HAP-1 (cell line): ENCODE measurements around the gene DDX47.
"Not testable (repeated sequence)": the region's sequence is repeated elsewhere in the genome, so short reads cannot be mapped to it uniquely, and the experiment has no call there.

Experiments
- DNase-seq, 2 experiments: peaks; one replicate each; pipeline ENCODE4 v3.0.0-alpha.2; 2016 to 2020; ENCODE audit warnings: low spot score in 2 of 2
- H3K27me3 ChIP-seq: fragments of 250-450 bp; sonication (Bioruptor Pico); 2 replicates; pipeline ENCODE4 v1.5.1; 2020; ENCODE audit warnings: low read depth, mild to moderate bottlenecking, moderate library complexity
- H3K36me3 ChIP-seq: fragments of 250-450 bp; sonication (Bioruptor Pico); replicated peaks from 2 replicates; pipeline ENCODE4 v1.5.1; 2020; ENCODE audit warnings: mild to moderate bottlenecking
- H3K4me1 ChIP-seq: fragments of 250-450 bp; sonication (Bioruptor Pico); 2 replicates; pipeline ENCODE4 v1.5.1; 2020; ENCODE audit warnings: mild to moderate bottlenecking
- H3K4me3 ChIP-seq: fragments of 250-450 bp; sonication (Bioruptor Pico); 2 replicates; pipeline ENCODE4 v1.5.1; 2020; ENCODE audit warnings: mild to moderate bottlenecking, moderate library complexity
- H3K9me3 ChIP-seq: fragments of 250-450 bp; sonication (Bioruptor Pico); 2 replicates; pipeline ENCODE4 v1.5.1; 2020; ENCODE audit warnings: mild to moderate bottlenecking, moderate library complexity
- in situ Hi-C: fragments of 300-500 bp; cut with MboI; formaldehyde crosslinking; loops from 3 replicates; pipeline ENCODE4 v1.14.3; 2020; ENCODE audit warnings: low sequenced_read_pairs, inconsistent platforms, mixed read lengths

Gene DDX47

GRCh38 chr12:12804011-12804410 lies 9.1 kb upstream of the DDX47 start:
- Histone ChIP-seq H3K4me3 (no peak overlapping the region), H3K36me3 (no peaks in the 10 kb centered on the region), H3K9me3 (peaks cover 2% of the 10 kb centered on the region; the same call in 1 of the 2 replicates), H3K4me1 (no peaks in the 10 kb centered on the region), H3K27me3 (no peaks in the 10 kb centered on the region)
- no peak for DNase-seq
- in situ Hi-C loops = no loop called here

GRCh38 chr12:12804432-12804886 lies 8.7 kb upstream of the DDX47 start:
- Histone ChIP-seq H3K4me1 (no peaks in the 10 kb centered on the region), H3K36me3 (no peaks in the 10 kb centered on the region), H3K27me3 (no peaks in the 10 kb centered on the region), H3K4me3 (no peak overlapping the region), H3K9me3 (peaks cover 2% of the 10 kb centered on the region; the same call in 1 of the 2 replicates)
- DNase-seq = no peak
- in situ Hi-C loops = no loop called here

- Histone ChIP-seq H3K9me3 (no peaks in the 10 kb centered on the region), H3K4me3 (no peak overlapping the region), H3K36me3 (no peaks in the 10 kb centered on the region), H3K4me1 (no peaks in the 10 kb centered on the region), H3K27me3 (no peaks in the 10 kb centered on the region)
- DNase-seq = no peak
- in situ Hi-C loops = no loop called here
Measured at GRCh38 chr12:12806784-12807516, 6.2 kb upstream of the DDX47 start.

- H3K4me3 ChIP-seq, H3K9me3 ChIP-seq, H3K27me3 ChIP-seq, H3K4me1 ChIP-seq, in situ Hi-C loops, H3K36me3 ChIP-seq, DNase-seq: not testable (repeated sequence)
Measured at GRCh38 chr12:12807517-12807903, 5.6 kb upstream of the DDX47 start.

- Histone ChIP-seq H3K9me3 (no peaks in the 10 kb centered on the region), H3K4me1 (peaks cover 3% of the 10 kb centered on the region; the same call in 1 of the 2 replicates), H3K27me3 (no peaks in the 10 kb centered on the region), H3K4me3 (no peak overlapping the region), H3K36me3 (no peaks in the 10 kb centered on the region)
- DNase-seq = no peak
- in situ Hi-C loops = no loop called here
Measured at GRCh38 chr12:12807970-12808702, 5.0 kb upstream of the DDX47 start.

GRCh38 chr12:12810553-12811021 lies 2.6 kb upstream of the DDX47 start:
- Histone ChIP-seq H3K9me3 (no peaks in the 10 kb centered on the region), H3K4me1 (peaks cover 13% of the 10 kb centered on the region), H3K27me3 (no peaks in the 10 kb centered on the region), H3K4me3 (no peak overlapping the region), H3K36me3 (peaks cover 15% of the 10 kb centered on the region)
- in situ Hi-C loops = no loop called here
- DNase-seq = no peak

DNA sequence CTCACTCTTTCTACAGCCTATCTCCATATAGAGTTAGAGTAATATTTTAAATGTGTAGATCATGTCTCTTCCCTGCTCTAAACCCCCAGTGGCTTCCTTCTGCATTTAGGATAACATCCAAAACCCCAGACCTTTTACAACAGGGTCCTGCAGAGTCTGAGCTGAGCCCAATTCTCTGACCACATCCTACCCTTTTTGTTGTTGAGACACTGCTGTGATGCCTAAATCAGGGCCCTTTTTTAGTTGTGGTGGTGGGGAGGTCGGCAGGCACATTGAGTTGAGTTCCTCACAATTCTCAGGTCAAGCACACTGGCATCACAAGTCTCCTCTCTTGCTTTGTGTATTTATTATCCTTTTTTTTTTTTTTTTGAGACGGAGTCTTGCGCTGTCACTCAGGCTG lies 1.8 kb upstream of the DDX47 start:
- in situ Hi-C loops = no loop called here
- H3K4me1 ChIP-seq = peaks cover 17% of the 10 kb centered on the region
- H3K27me3 ChIP-seq = no peaks in the 10 kb centered on the region
- H3K4me3 ChIP-seq = no peak overlapping the region
- no peak for DNase-seq
- no peaks in the 10 kb centered on the region for H3K9me3 ChIP-seq
- peaks cover 21% of the 10 kb centered on the region for H3K36me3 ChIP-seq

DNA sequence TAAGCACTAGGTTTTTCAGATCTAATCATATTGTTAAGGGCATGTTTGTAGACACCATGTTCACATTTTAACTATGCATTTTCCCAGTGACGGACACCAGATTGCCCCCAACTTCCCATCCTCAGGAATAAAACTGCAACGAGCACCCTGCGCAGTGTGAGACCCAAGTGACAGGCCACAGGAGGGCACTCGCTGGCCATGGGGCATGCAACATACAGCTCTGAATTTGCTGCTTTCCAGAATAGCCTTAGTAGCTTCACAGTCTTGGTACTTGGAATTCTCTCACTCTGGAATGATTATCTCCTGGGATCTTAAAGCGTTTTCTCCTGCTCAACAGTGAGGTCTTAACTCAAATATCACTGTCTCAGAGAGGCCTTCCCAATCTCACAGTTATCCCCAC lies 972 bp upstream of the DDX47 start:
- H3K36me3 ChIP-seq = peaks cover 27% of the 10 kb centered on the region
- H3K4me1 ChIP-seq = peaks cover 17% of the 10 kb centered on the region
- in situ Hi-C loops = no loop called here
- no peaks in the 10 kb centered on the region for H3K27me3 ChIP-seq
- DNase-seq = no peak
- H3K9me3 ChIP-seq = no peaks in the 10 kb centered on the region
- no peak overlapping the region for H3K4me3 ChIP-seq

DNA sequence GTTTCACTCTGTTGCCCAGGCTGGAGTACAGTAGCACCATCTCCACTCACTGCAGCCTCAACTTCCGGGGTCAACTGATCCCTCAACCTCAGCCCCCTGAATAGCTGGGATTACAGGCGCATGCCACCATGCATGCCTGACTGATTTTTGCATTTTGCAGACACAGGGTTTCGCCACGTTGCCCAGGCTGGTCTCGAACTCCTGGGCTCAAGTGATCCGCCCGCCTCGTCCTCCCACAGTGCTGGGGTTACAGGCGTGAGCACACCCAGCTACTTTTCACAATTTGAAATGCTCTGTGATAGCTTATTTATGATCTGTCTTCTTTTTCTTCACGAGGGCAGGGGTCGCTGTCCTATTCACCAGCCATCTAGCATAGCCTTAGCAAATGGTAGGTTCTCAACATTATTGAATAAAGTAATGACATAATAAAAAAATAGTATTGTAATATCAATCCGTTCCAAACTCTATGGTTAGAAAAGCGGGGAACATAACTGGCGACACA lies 477 bp upstream of the DDX47 start:
- Histone ChIP-seq H3K36me3 (peaks cover 31% of the 10 kb centered on the region), H3K27me3 (no peaks in the 10 kb centered on the region), H3K4me3 (peak overlapping the region; percentile 58), H3K9me3 (no peaks in the 10 kb centered on the region), H3K4me1 (peaks cover 17% of the 10 kb centered on the region)
- in situ Hi-C loops = no loop called here
- DNase-seq = no peak

DNA sequence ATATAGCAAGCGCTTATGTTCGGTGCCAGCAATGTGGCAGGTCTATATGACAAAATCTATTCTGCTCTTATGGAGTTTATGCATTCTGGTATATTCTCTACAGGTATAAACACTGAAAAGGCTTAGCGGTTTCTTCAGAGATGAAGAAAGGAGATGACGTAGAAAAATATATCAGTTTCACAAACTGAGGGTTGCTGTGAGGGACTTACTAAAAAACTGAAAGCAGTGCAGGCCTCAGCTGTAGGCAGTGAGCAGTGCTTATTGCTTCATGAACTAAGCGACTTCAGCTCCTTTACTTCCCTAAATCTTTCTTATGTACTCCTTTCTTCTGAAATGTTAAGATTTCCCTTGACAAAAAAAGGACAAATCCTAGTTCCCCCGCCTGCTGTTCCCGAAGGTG lies 4.5 kb downstream of the DDX47 start:
- H3K9me3 ChIP-seq = no peaks in the 10 kb centered on the region
- DNase-seq = no peak
- peaks cover 17% of the 10 kb centered on the region for H3K4me1 ChIP-seq
- no peak overlapping the region for H3K4me3 ChIP-seq
- in situ Hi-C loops = no loop called here
- peaks cover 57% of the 10 kb centered on the region for H3K36me3 ChIP-seq
- no peaks in the 10 kb centered on the region for H3K27me3 ChIP-seq

DNA sequence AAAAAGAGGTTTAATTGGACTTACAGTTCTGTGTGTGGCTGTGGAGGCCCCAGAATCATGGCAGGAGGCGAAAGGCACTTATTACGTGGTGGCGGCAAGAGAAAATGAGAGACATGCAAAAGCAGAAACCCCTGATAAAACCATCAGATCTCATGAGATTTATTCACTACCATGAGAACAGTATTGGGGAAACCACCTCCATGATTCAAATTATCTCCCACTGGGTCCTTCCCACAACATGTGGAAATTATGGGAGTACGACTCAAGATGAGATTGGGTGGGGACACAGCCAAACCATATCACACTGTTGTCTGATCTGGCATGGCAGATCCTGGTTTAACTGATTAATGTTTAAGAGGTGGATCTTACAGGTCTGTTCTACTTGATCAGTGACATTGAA lies 5.6 kb downstream of the DDX47 start:
- Histone ChIP-seq H3K4me1 (peaks cover 13% of the 10 kb centered on the region), H3K36me3 (peaks cover 67% of the 10 kb centered on the region), H3K27me3 (no peaks in the 10 kb centered on the region), H3K4me3 (no peak overlapping the region), H3K9me3 (no peaks in the 10 kb centered on the region)
- no peak for DNase-seq
- in situ Hi-C loops = no loop called here

DNA sequence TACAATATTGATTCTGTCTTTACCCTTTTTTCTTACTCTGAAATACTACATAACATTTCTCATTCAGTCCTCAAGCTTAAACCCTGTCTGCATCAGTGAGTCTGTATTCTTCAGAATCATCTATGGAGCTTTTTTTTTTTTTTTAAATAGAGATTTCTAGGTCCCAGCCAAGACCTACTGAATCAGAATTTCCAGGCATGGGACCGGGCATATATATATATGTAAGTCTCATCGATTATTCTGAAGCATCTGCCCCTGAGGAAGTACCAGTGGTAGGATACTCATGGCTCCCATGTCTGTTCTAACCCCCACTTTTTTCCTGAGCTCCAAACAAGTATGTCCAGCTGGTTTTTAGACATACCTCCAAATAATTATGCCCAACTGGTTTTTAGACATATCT lies 6.1 kb downstream of the DDX47 start:
- Histone ChIP-seq H3K27me3 (no peaks in the 10 kb centered on the region), H3K9me3 (no peaks in the 10 kb centered on the region), H3K4me1 (peaks cover 8% of the 10 kb centered on the region), H3K36me3 (peaks cover 71% of the 10 kb centered on the region), H3K4me3 (no peak overlapping the region)
- in situ Hi-C loops = no loop called here
- no peak for DNase-seq

GRCh38 chr12:12819752-12820311 lies 6.7 kb downstream of the DDX47 start:
- H3K36me3 ChIP-seq = peaks cover 71% of the 10 kb centered on the region
- DNase-seq = no peak
- H3K4me3 ChIP-seq = no peak overlapping the region
- no peaks in the 10 kb centered on the region for H3K27me3 ChIP-seq
- in situ Hi-C loops = no loop called here
- peaks cover 6% of the 10 kb centered on the region for H3K4me1 ChIP-seq
- H3K9me3 ChIP-seq = no peaks in the 10 kb centered on the region

DNA sequence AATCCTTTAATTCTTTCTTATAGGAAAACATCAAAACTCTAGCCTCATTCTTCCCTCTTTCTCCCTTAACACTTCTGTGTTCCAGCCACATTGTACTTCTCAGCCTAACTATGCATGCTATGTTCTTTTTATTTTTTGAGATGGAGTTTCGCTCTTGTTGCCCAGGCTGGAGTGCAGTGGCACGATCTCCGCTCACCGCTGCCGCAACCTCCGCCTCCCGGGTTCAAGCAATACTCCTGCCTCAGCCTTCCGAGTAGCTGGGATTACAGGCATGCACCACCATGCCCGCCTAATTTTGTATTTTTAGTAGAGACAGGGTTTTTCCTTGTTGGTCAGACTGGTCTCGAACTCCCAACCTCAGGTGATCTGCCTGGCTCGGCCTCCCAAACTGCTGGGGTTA lies 7.2 kb downstream of the DDX47 start:
- H3K9me3 ChIP-seq, H3K27me3 ChIP-seq, H3K4me3 ChIP-seq, in situ Hi-C loops, DNase-seq, H3K4me1 ChIP-seq: not testable (repeated sequence)
- peaks cover 71% of the 10 kb centered on the region for H3K36me3 ChIP-seq
